DMS 273 (cell line): Measurements from ENCODE around the gene TMEM145.

Experiments used
- DNase-seq: peaks from one replicate; lab custom pipeline; 2025; ENCODE audit not compliant: unreplicated experiment; lab: John Stamatoyannopoulos, UW

The TMEM145 gene

GRCh38 chr19:42277821-42278451, 35.2 kb upstream of the TMEM145 start:
- DNase-seq = peak; percentile 97

- DNase-seq = peak; percentile 80
These were observed 34.5 kb upstream of the TMEM145 start for GRCh38 chr19:42278452-42279154.

GRCh38 chr19:42279155-42279901, 33.8 kb upstream of the TMEM145 start:
- no peak for DNase-seq

- DNase-seq = peak; percentile 97
These were observed 33.0 kb upstream of the TMEM145 start for GRCh38 chr19:42279902-42280814.

- peak; percentile 83 for DNase-seq
These were observed 32.3 kb upstream of the TMEM145 start for GRCh38 chr19:42280815-42281145.

- DNase-seq = peak; percentile 83
These were observed 31.8 kb upstream of the TMEM145 start for GRCh38 chr19:42281146-42281826.

GRCh38 chr19:42281827-42282762, 31.0 kb upstream of the TMEM145 start:
- DNase-seq = peak; percentile 76

GRCh38 chr19:42282819-42283187, 30.3 kb upstream of the TMEM145 start:
- no peak for DNase-seq

- DNase-seq = peak; percentile 98
These were observed 29.7 kb upstream of the TMEM145 start for GRCh38 chr19:42283188-42284065.

- peak; percentile 92 for DNase-seq
These were observed 29.0 kb upstream of the TMEM145 start for GRCh38 chr19:42284066-42284501.

GRCh38 chr19:42284591-42285341, 28.3 kb upstream of the TMEM145 start:
- peak; percentile 53 for DNase-seq

- DNase-seq = peak; percentile 35
These were observed 27.6 kb upstream of the TMEM145 start for GRCh38 chr19:42285541-42285941.

- no peak for DNase-seq
These were observed 27.1 kb upstream of the TMEM145 start for GRCh38 chr19:42285988-42286348.

- no peak for DNase-seq
These were observed 26.6 kb upstream of the TMEM145 start for GRCh38 chr19:42286349-42287016.

GRCh38 chr19:42287017-42287826, 25.9 kb upstream of the TMEM145 start:
- no peak for DNase-seq

- no peak for DNase-seq
These were observed 25.3 kb upstream of the TMEM145 start for GRCh38 chr19:42287827-42288107.

- DNase-seq = no peak
These were observed 24.7 kb upstream of the TMEM145 start for GRCh38 chr19:42288387-42288786.
